ENCODE measurements around the gene DAP. TPM values are rescaled to one million over a fixed set of nuclear protein-coding genes. Genes with fewer than 3 reads are reported as not detected.

Gene DAP
- total RNA-seq, 1 donor from 2014 or later: 11.8 TPM

DNA sequence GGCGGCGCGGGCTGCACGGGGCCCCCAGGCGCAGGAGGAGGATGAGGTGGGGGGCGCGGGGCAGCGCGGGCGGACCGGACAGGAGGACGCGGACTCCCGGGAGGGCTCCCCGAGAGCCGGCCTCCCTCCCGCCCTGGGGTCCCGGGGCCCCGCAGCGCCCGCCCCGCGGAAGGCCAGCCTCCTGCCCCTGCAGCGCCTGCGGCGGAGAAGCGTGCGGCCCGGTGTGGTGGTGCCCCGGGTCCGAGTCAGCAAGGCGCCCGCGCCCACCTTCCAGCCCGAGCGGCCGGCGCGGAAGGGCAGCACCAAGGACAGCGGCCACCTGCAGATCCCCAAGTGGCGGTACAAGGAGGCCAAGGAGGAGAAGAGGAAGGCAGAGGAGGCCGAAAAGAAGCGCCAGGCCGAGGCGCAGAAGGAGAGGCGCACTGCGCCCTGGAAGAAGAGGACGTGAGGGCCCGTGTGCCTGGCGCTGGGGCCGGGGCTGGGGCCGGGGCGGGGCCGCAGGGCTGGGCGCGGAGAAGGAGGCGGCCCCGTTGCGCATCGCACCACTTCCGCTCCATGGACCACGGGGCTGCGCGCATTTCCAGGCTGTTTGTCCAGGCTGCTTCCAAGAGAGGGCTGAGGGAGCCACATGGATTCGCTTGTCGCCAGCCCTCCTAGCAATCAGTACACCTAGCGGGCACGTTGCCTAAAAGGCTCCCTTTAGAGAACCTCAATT is 111.2 kb downstream of the DAP start:
- H3K4me3 ChIP-seq (ENCODE audit: low read depth, low read length): no peak overlapping the region
- no peaks in the 10 kb centered on the region for H3K36me3 ChIP-seq (ENCODE audit: control insufficient read depth, insufficient read depth, low read length)
- no peak for DNase-seq (ENCODE audit: low read depth)
- no peak for TF ChIP-seq CTCF (IDR thresholded peaks at IDR 0.05; ENCODE audit: insufficient read depth, low read length, severe bottlenecking)
- no peak for FAIRE-seq
- H3K27me3 ChIP-seq (ENCODE audit: control insufficient read depth, insufficient read depth, low read length): no peaks in the 10 kb centered on the region

- no peaks in the 10 kb centered on the region for H3K27me3 ChIP-seq (ENCODE audit: control insufficient read depth, insufficient read depth, low read length)
- H3K36me3 ChIP-seq (ENCODE audit: control insufficient read depth, insufficient read depth, low read length): no peaks in the 10 kb centered on the region
- FAIRE-seq: no peak
- DNase-seq (ENCODE audit: low read depth): no peak
- TF ChIP-seq CTCF (IDR thresholded peaks at IDR 0.05; ENCODE audit: insufficient read depth, low read length, severe bottlenecking): no peak
- no peak overlapping the region for H3K4me3 ChIP-seq (ENCODE audit: low read depth, low read length)
Measured at GRCh38 chr5:10648806-10649665, 112.0 kb downstream of the DAP start.

DNA sequence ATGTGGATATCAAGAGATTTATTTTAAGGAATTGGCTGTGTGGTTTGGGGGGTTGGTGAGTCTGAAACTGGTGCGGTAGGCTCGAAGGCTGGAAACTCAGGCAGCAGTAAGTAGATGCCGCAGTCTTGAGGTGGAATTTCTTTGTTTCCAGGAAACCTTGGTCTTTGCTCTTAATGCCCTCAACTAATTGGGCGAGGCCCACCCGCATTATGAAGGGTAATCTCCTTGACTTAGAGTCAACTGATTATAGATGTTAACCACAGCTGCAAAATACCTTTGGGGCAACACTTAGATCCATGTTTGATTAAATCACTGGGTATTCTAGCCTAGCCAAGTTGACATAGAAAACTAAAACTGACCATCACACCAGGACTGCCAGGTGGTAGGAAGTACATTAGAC is 113.4 kb downstream of the DAP start:
- H3K4me3 ChIP-seq (ENCODE audit: low read depth, low read length): no peak overlapping the region
- H3K36me3 ChIP-seq (ENCODE audit: control insufficient read depth, insufficient read depth, low read length): no peaks in the 10 kb centered on the region
- H3K27me3 ChIP-seq (ENCODE audit: control insufficient read depth, insufficient read depth, low read length): no peaks in the 10 kb centered on the region
- no peak for FAIRE-seq
- DNase-seq (ENCODE audit: low read depth): no peak
- TF ChIP-seq CTCF (IDR thresholded peaks at IDR 0.05; ENCODE audit: insufficient read depth, low read length, severe bottlenecking): no peak

DNA sequence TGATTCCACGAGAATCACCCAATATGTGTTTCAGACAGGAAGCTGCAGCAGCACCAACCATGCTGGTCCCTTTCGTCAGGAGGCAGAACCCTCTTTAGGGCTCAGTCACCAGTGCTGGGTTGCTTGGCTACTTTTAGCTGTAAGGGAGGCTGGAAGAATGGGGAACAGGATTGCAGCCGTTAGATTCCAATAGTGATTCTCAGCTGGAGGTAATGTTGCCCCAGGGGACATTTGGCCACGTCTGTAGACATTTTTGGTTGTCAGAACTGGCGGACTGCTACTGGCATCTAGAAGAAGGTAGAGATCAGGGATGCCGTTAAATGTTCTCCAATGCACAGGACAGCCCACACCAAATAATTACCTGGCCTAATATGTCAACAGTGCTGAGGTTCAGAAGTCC is 115.4 kb downstream of the DAP start:
- Histone ChIP-seq H3K27me3 (ENCODE audit: control insufficient read depth, insufficient read depth, low read length) (no peaks in the 10 kb centered on the region), H3K4me3 (ENCODE audit: low read depth, low read length) (no peak overlapping the region), H3K36me3 (ENCODE audit: control insufficient read depth, insufficient read depth, low read length) (no peaks in the 10 kb centered on the region)
- FAIRE-seq (no peak), DNase-seq (ENCODE audit: low read depth) (no peak)
- TF ChIP-seq CTCF (IDR thresholded peaks at IDR 0.05; ENCODE audit: insufficient read depth, low read length, severe bottlenecking): no peak

DNA sequence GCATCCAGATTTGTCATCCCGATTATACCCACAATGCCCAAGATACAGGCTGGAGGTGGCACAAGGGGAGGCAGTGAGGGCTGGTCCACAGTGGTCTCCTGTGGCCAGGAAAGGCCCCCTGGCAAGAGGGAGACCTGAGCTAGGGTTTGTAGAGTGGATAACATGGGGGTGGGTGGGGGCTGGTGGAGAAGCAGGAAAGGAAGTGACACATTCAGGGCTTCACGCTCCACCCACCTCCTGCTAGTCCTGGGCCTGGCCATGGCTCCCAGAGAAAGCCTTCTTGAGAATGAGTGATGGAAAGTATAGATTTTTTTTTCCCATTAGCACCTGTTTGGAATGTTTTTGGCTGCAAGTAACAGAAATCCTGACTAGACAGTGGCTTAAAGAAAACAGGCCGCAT is 115.9 kb downstream of the DAP start:
- H3K4me3 ChIP-seq (ENCODE audit: low read depth, low read length): no peak overlapping the region
- H3K27me3 ChIP-seq (ENCODE audit: control insufficient read depth, insufficient read depth, low read length): no peaks in the 10 kb centered on the region
- H3K36me3 ChIP-seq (ENCODE audit: control insufficient read depth, insufficient read depth, low read length): no peaks in the 10 kb centered on the region
- DNase-seq (ENCODE audit: low read depth) (no peak), FAIRE-seq (no peak)
- no peak for TF ChIP-seq CTCF (IDR thresholded peaks at IDR 0.05; ENCODE audit: insufficient read depth, low read length, severe bottlenecking)

All from bronchial epithelial cell (primary cell).